NCI-H774 (cell line): ENCODE results near the gene CIAO2B.
"Not testable (repeated sequence)": the region's sequence is repeated elsewhere in the genome, so short reads cannot be mapped to it uniquely, and the experiment has no call there.

Source experiments
- DNase-seq: peaks from one replicate; lab custom pipeline; 2025; lab: John Stamatoyannopoulos, UW

The CIAO2B gene

DNA sequence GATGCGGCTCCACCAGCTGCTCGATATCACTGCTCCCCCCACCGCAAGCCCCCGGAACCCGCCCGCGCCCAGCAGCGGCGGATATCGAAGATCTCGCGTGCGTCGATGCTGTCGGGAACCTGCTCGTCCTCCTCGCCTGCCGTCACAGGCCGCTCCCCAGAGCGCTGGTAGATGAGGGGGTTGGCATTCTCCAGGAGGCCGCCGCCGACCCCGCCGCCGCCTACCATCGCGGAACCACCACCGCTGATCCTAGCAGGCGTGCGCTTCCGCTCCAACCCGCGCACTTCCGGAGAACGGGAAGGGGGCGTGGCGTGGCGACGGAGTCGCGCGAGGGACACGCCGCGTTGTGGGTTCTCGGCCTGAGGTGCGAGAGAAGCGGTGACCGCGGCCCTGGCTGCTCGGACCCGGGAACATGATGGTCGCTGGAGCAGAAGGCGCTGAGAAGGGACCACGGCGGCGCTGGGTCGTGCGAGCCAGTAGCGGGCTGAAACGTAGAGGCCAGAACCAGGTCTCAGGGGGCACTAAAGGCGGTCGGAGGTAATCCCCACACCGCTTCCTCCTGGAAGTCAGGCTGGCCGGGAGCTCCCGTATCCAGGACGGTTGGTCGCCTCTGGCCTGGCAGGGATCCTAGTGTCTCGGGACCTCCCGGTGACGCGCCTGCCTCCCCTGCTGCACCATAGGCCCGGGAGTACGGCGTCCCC, at the start of gene CIAO2B:
Gene CIAO2B (minus strand): TSS at position 265 of the 701 bp plus-strand sequence. CDS start 38 bp downstream, at position 227.
- DNase-seq = peak; percentile 42

DNA sequence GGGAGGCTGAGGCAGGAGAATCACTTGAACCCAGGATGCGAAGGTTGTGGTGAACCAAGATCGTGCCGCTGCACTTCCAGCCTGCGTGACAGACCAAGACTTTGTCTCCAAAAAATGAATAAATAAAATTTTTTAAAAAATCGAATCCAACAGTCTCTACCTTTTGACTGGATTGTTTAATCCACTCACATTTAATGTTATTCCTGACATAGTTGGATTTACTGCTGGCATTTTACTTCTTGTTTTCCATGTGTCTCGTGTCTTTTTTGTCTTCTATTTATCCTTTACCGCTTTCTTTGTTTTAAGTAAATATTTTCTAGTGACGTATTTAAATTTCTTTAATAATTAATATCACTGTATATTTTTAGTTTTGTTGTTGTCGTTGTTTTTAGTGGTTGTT, 48.8 kb upstream of the CIAO2B start:
- no peak for DNase-seq

DNA sequence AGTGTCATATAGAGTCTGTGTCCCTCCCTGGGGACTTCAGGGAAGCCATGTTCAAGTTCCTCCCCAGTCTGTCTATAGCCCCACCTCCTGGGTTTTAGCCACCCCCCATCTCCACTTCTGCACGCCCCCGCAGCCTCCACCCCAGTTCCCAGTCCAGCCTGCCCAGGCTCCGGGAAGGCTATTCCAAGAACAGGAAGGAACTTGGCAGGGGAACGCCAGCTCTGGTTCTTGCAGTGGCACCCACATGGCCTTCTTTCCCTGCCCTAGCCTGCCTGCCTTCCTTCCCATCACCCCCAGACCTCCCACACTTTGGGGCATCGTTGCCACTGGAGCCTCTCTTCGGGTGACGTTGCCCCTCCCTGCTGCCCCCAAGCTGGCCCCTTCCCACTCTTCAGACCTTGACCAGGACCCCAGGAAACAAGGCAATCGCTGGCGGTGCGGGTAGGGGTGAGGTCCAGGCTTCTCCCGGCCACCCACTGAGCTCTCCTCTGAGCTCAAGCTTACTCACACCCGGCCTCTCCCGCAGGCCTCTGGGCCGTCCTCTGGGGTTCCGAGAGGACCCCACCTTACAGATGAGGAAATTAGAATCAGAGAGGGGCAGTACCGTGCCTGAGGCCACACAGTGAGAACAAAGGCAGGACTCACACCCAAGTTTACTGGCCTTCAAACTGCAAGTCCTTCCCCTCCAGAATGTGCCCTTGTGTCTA, 45.0 kb upstream of the CIAO2B start:
- DNase-seq = no peak

GRCh38 chr16:66977341-66978113, 43.3 kb upstream of the CIAO2B start:
- DNase-seq = peak; percentile 27

DNA sequence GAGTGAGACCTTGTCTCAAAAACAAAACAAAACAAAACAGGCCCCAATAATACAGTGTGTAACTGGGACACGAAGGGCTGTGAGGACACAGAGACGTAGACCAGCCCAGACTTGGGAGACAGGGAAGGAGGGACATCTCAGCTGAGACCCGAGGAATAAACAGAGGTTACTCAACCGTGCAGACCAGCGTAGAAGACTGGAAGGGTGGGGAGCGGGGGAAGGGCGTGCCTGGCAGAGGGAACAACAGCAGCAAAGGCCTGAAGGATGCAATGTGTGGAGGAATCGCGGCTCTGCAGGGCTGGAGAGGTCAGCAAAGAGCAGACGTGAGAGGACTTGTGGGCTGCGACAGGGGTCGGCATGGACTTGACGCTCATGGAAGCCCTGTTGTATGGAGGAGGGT, 42.5 kb upstream of the CIAO2B start:
- no peak for DNase-seq

GRCh38 chr16:66975302-66975893, 41.2 kb upstream of the CIAO2B start:
- DNase-seq = no peak

DNA sequence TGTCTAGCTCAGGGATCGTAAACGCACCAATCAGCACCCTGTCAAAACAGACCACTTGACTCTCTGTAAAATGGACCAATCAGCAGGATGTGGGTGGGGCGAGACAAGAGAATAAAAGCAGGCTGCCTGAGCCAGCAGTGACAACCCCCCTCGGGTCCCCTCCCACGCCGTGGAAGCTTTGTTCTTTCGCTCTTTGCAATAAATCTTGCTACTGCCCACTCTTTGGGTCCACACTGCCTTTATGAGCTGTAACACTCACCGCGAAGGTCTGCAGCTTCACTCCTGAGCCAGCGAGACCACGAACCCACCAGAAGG, 40.7 kb upstream of the CIAO2B start:
- not testable (repeated sequence) for DNase-seq

- not testable (repeated sequence) for DNase-seq
Measured at GRCh38 chr16:66974156-66974931, 40.1 kb upstream of the CIAO2B start.

- DNase-seq = no peak
Measured at GRCh38 chr16:66973716-66974115, 39.5 kb upstream of the CIAO2B start.

GRCh38 chr16:66972983-66973382, 38.8 kb upstream of the CIAO2B start:
- DNase-seq = no peak

DNA sequence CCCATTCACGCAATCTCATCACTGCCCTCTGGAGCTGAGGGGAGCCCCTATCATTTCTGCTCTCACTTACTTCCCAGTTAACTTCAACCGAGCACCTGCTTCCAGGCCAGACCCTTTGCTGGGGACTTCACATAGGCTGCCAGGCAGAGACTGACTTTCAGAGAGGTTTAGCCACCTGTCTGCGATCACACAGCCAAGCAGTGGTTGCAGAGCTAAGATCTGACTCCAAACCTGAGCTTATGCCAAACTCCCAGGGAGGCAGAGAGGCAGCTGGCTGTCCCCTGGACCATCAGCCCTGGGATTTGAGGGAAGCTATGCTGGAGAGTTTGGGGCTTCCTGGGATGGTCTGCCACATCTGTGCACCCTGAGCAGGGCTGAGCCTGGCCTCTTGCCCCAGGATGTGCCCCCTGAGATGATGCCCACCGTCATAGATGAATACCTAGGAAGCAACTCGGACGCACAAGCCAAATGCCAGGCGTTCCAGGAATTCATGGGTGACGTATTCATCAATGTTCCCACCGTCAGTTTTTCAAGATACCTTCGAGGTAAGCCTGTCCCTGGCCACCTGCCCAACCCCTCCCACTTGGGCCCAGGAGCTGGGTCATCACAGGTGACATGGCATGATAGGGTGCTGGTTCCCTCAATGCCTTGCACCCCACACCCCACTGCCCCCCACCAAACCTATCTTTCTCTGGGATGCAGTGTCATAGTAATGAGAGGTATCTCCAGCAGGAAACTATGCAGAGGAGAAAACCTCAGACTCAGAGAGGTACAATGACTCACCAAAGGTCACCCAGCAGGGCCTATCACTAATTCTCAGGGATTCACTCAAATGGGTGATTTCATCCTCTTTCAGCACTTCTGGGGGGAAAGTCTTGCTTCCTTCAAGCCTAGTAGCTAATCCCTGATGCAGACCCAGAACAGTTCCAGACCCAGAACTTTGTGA, 36.8 kb upstream of the CIAO2B start:
- DNase-seq = no peak

DNA sequence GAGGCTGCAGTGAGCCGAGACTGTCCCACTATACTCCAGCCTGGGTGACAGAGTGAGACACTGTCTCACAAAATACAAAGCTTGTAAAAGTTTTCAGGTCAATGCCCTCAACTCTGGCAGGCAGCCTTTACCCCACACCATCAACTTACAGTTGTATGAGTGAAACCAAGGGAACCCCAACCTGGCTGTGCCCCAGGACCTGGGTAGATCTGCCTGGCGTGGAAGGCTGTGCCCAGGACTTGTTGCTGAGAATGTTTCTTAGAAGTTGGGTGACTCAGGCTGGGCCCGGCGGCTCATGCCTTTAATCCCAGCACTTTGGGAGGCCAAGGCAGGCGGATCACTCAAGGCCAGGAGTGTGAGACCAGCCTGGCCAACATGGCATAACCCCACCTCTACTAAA, 34.6 kb upstream of the CIAO2B start:
- DNase-seq = no peak

DNA sequence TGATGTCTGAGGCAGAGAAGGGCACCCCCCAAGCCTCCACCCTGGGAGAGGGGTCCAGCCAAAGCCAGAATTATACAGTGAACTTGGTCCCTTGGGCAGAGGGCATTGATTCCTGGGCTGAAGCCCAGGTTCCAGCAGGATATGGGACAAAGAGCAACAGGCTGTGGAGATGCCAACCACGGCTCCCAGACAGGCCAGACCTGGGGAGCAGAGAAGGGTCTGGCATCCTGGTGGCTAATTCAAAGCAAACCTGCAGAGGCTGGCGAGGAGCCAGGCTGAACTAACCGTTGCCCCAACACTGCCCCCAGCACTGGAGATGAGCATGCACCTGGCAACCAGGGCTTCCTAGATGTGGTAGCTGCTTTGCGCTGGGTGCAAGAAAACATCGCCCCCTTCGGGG, 29.8 kb upstream of the CIAO2B start:
- DNase-seq = no peak

DNA sequence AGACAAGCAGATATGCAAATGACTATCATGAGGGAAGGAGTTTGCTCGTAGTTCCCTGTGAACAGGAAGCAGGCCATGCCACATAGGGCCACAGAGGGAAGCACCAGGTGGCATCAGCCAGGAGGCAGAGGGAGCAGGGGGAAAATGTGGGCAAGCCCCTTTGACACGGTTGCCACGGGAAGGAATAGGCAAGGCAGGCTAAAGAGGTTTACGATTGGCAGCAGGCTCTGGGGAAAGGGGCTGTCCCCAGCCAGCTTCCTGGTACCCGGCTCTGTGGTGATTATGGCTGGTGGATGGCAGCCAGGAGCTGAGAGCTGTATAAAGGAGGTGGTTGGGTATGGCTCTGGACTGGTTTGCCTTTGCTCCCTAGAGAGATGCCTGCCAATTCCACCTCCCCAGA, 27.7 kb upstream of the CIAO2B start:
- DNase-seq = no peak

GRCh38 chr16:66961065-66961744, 27.0 kb upstream of the CIAO2B start, which contains the start of gene CES3:
Gene CES3 (plus strand): TSS chr16:66961266. CDS start chr16:66961308, 42 bp downstream.
- DNase-seq = peak; percentile 32

GRCh38 chr16:66960270-66960669, 26.1 kb upstream of the CIAO2B start:
- no peak for DNase-seq

DNA sequence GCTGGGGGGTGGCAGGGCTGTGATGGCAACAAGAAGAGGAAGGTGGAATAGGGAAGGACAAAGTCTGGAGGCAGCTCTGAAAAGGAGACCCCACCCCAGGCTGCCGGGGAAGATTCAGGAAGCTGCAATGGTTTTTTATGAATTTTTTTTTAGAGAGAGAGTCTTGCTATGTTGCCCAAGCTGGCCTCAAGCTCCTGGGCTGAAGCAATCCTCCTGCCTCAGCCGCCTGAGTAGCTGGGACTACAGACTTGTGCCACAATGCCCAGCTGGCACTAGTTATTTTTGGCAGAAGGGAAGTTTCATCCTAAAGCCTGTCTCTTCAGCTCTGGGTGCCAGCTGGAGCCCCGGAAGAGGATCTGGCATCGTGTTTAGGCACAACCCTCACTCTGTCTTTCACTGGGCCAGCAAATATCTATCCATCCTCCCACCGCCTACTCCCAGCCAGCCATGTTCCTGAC, 25.5 kb upstream of the CIAO2B start:
- no peak for DNase-seq

GRCh38 chr16:66958857-66959703, 24.9 kb upstream of the CIAO2B start:
- DNase-seq = no peak

DNA sequence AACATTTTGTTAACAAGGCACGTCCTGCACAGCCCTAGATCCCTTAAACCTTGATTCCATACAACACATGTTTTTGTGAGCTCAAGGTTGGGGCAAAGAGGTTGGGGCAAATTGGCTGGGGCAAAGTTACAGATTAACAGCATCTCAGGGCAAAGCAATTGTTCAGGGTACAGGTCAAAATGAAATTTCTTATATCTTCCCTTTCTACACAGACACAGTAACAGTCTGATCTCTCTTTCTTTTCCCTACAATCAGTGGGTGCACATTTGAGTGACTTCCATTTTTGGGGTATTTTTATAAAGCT, 21.9 kb upstream of the CIAO2B start:
- not testable (repeated sequence) for DNase-seq
